GM19397 (cell line): Measurements from ENCODE around the gene HLX.

Source experiments
- ATAC-seq: cut with Tn5 transposase; IDR thresholded peaks from one replicate; pipeline ENCODE4 v1.9.1; 2021; ENCODE audit warnings: mild to moderate bottlenecking, moderate library complexity; ENCODE audit not compliant: unreplicated experiment

The HLX gene

DNA sequence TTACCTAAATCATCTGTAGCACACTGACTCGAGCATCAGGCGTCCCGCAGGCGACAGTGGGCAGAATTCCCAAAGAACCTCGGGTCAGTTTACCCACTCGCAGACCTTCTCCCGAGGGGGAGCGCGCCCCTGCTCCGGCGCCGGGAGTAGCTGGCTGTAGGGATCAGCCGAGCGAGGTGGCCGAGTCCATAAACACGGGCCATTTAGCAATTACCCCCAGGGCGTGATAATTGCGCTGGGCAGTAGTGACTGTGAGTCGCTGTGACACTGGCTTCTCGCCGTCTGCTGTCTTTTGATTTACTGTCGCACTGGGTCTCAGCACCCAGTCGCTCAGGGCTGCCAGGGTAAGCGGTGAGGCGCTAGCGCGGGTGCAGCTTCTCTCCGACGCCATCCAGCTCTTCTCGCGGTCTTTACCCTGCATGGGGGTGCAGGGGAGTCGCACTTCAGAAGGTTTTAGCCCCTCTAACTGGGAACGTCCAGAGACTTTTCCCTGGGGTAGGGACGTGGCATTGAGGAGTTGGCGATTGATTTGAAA, 16.2 kb downstream of the HLX start:
- ATAC-seq: no peak

DNA sequence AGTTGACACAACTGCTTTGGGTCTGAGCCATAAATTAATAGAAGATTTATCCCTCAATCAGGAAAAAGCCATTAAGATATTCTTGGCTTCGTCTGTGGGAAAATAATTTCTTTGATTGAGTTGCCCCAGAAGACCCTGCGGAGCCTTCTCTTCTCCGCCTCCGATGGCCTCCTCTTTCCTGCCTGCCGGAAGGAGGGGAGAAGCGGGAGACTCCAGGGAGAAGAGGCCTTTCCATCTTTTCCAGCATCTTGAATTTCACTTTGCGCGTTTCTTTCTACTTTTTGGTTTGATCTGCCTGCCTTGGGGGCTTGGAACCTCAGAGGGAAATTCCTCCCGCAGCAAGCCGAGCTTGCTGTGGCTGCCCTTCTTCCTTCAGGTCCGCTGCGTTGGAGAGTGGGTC, 16.8 kb downstream of the HLX start:
- ATAC-seq: no peak

DNA sequence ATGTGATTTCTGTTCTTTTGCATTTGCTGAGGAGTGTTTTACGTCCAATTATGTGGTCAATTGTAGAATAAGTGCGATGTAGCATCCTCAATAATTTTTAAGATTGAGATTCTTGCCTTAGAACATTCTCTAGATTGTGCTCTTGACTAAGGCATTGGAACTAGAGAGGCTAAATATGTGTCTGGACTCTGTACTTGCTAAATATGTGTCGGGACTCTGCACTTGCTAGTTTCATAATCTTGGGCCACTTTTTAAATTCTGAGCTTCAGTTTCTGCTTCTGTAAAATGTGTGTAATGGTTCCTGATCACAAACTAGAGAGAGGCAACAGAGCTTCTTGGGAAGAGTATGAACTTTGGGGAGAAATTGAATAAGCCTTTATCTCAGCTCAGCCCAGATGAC, 21.6 kb downstream of the HLX start:
- ATAC-seq: no peak

DNA sequence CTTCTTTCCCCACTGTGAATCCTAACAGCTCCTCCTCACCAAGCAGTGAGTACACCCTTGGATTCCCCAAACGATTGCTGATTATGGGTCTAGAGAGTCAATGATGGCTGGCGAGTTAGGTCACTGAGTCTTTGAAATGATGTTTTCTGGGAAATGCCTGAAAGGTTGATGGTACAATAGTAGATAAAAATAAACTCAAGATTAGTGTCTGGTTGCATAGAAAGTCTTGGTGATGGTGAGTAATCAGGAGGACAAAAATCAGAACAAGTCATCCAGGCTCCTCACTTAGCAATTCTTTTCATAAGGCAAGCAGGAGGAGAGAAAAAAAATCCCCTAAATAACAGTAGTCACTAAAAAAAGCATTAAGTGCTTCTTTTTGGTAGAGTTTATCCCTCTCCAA, 22.6 kb downstream of the HLX start:
- ATAC-seq: no peak

DNA sequence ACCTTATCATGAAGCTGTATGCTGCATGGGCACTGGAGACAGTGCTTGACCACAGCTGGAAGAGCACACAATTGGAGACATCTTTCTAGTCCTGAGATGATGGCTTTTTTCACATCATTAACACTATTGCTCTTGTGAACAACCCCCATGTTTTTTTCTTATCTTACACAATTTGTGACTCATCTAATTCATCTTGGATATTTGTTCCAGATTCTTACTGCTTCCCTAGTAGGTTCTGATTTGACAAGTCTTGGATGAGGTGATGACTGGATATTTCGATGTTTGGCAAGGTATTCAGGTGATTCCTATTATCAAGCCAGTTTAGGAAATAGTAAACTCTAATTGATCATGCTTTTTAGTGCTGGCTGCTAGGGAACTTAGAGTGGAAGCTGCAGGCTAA, 23.7 kb downstream of the HLX start:
- ATAC-seq: no peak

DNA sequence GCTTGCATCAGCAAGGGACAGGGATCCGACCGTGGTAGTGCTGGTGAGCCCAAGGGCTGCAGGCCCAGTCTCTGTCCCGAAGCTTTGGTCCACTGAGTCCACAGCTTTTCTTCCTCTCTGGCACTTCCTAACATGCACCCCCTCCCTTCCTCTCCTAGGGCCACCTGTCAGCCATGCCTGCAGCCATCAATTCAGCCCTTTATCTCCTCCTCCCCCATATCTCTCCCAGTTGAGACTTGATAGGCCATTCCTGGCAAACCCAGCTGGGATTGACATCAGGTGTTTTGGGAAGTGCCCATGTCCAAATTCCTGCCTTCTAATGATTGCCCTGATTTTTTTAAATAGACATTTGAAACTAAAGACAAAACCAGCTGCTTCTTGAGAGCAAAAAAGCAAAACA, 25.6 kb downstream of the HLX start:
- no peak for ATAC-seq

DNA sequence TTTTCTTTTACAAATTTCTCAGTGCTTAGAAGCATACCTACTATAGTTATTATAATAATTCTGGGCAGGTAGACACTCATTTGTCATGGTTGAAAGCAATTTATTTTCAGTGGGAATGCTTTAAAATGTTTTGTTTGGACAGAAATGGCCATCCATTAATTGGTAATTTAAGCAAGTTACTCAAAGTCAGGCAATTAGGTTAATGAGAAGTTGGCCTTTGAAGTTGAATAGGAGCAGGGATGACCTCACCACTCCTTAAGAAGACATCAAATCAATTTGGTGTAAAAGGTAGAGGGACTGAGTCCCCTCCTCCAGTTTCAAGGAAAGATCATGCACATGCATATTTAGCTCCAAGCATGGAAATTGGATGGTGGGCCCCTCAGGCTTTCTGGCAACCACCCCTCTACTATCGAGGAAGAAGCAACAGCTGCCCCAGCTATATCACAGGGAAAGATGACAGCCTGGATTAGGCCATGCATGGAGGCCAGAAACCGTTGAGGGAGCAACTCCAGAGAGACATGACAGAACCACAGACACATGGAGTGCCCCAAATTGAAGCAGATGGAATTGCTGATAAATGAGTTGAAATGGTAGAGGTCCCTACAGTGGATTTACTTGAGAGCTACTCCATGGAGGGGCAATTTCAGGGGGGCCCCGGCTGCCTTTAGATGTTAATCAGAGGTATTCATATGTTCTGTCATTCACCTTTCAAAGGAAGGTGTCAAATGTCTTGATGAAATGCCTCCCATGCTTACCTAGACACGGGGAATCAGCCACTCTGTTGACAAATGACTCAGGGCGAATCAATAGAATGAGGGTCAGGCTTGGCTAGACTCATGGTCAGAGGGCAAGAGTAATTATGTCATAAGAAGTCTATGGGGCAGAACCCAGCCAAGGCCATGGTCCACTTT, 26.7 kb downstream of the HLX start:
- ATAC-seq: no peak

DNA sequence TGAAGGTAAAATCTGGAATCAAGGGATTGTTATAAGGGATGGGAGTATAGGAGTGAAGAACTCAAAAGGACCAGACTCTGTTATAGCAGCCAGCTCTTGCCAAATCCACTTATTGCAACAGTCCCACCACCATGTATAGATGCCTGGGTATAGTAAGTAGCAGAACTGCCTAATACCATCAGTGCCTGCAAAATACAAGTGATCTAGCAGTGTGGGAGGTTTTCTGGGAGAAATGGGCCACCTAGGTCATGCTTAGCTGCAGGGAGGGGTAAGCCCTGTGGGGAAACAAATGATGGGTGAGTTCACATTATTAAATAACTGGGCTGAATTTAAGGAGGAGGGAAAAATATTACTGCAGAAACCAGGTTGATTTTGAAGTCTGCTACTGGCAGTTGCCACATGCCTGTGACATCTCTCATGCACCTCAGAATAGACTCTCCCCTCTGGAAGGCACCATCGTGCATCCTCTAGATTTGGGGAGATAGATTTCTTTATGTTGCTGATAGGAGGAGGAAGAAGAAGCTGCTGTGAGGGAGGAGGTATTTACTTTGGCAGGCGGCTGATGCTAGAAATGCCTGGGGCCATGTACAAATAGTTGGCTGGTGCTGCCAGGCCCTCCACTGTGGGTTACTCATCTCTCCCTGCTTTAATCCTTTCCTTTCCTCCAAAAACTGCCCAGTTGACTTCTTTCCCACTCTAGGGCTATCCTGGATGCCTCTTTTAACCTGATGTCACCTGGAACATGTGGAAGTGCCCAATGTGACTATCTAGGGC, 27.5 kb downstream of the HLX start:
- ATAC-seq: no peak

DNA sequence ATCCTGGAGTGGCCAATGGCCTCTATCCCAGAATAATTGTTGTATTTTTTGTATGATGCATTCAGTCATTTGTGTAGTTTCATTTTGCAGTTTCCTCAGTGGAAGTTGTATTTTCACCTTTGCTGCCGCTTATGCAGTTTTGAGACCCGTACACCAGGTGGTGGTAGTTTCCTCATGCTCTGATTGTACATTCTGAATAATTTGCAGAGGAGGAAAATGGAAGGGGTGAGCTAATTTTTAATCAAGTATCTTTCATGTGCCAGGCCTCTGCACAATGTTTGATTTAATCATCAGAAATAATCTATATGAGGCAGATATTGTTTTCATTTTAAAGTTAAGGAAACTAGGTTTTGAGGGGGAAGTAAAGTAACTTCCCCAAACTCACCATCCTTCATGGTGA, 29.5 kb downstream of the HLX start:
- ATAC-seq: no peak

DNA sequence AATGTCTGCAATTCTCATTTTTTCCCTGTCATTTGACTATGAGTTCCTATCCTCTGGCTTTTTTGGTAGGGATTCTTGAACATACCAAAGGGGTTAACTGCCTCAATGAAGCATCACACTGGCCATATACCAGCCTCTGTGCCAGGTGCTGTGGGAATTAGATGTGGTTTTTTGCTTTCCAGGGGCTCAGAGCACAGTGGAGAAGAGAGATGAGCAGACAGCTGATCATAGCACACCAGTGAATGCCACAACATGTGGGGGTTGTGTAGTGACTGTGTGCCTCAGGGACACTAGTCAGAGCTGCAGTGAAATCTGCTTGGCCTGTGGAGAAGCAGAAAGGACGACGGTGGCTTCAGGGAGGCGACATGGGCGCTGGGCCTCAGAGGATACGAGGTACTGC, 30.8 kb downstream of the HLX start:
- no peak for ATAC-seq

DNA sequence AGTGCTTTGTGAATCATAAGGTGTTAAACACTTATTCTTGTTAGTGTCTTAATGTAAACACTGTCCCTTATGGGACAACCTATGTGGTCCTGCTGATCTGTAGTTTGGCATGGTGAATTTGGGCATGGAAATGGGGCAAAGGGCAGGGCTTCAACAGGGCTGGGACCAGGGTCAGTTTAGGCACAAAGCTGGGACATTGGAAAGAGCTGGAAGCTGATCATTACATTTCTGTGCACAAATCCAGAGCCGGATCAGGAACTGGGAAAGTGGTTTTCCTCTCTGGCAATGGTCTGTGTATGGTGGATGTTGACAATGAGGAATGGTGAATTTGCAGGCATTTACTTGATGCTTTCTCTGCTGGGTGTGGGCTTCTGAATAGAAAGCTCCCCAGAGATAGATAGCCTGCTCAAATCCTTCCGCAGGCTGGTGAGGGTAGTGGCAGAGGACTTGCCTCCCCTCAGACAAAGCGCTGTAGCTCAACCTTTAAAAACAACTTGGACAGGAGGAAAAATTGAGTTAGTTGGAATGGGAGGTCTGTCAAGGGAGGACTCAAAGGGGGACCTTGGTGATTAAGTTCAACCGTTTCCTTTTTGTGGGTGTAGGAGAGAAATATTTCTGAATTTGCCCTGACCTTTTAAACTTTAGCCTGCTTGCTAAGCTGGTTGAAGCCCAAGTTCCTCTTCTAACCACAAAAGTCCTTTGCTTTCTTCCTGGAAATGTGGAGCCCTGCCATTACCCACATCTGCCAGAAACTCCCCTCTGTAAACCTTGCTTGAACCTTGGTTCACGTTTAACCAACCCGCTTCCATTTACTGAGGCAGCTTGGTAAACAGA, 35.3 kb downstream of the HLX start:
- no peak for ATAC-seq

DNA sequence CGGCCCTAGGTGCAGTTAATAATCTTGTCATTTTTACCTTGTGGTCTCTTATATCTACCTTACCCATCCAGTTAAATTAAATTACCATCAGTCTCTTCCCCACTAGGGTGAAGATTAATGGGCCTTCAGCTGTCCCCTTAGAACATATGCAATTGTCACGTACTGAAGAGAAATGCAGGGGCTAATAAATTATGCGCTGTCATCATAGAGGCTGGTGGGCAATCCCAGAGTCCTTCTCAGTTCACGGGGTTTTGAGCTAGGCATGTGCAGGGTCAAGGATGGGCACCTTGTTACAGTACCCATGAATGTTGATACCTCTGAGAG, 35.8 kb downstream of the HLX start:
- ATAC-seq: no peak

DNA sequence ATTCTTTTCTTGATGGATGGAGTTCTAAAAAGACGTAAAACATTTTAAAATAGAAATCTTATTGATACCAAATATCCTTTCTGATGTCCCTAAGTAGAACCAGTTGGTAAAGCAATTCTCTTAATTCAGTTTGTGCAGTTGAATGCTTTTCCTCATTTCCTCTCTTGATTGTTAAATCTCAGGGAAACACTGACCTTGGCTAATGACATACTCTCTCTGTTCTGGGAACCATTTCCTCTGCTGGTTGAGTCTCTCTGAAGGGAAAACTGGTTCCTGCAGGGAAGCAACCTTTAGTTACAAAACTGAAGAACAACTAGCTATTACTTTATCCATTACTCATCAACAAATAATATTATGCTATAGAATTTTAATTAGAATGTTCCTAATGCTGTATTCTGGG, 36.7 kb downstream of the HLX start:
- no peak for ATAC-seq

DNA sequence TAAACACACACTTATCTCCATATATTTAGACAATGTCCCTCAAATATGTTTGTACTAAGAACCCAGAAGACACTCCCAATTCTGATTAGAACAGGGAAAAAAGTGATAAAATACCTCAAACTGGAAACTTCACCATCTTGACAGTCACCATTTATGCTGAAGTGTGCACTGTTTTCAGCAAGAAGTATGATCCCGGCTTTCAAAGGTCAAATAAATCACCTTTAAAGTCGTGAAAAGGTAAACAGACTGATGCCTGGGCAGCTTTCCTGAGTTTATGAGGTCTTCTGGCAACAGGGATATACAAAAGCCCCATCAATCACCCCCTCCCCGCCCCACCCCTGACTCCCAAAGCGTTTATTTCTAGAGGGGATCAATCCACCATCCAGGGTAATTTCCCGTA, 37.9 kb downstream of the HLX start:
- ATAC-seq: no peak

DNA sequence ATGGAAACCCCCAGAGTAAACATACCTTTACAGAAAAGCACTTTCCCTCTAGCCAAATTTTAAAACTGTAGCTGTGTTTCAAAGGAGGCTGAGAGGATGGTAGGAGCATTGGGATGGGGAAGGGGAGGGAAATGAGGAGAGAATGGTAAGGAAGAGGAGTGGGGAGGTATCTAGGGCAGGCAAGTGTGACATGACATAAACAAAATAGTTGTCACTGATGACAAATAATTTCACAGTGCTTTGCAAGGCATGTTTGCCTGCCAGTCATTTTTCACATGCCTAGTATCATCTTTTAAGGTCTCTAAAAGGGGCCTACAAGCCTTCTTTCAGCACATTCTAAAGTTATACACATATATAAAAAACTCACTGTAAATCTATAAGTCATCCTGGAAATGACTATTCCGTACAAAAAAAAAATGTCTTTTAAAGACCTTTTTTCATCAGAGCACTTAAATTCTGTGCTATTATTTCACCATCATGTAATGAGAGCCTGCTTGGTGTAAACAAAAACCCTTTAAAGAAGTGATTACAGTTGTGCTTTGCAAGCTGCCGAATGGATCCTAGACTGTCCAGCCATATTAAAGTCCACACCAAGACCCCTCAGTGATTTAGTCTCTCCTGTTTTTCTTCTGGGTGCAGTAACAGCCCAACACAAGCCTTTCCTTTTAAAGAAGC, 38.4 kb downstream of the HLX start:
- ATAC-seq: no peak

DNA sequence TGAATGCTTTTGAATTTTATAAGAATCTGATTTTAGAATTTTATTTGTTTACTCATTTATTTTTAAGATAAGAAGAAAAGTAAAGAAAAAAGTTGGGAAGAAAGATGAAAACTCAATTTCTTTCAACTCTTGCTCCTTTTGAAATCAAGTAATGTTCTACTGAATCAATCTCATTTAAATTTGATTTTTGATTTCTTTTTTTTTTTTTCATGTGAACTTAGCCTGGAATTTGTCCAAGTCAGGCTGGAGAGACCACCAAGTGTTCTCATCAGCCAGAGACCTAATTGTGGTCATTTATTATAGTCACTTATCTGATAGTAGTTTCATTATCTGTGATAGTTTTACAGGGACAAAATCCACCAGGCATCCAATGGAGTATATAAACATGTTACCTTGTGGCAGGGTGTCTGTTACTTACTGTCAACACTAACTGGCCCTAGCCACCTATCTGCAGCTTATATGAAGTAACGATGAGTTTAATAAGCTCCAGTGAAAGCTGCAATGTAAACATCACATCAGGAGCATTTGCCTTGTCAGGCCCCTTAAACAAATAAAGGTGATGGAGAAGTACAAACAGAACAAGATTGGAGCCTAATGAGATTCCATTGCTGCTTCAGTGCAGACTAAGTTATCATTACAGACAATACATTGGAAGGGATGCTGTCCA, 39.2 kb downstream of the HLX start:
- no peak for ATAC-seq

DNA sequence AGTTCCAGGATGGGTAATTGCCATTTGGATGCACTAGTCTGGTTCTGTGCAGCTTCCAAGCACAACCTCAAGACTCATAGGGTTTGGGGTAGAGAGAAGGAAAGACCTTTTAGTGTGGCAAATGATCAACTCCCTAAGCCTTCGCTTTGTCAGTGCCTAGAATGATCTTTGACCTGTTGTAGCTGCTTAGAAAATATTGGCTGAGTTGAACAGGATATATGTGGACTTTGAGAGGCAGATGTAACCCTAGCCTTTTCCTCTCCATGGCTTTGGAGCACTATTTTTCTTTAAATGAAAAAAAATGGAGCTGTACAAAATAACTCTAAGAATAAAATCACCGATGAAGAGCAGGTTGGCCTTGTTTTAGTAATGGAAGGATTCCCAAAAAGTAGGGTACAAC, 41.7 kb downstream of the HLX start:
- ATAC-seq: no peak

DNA sequence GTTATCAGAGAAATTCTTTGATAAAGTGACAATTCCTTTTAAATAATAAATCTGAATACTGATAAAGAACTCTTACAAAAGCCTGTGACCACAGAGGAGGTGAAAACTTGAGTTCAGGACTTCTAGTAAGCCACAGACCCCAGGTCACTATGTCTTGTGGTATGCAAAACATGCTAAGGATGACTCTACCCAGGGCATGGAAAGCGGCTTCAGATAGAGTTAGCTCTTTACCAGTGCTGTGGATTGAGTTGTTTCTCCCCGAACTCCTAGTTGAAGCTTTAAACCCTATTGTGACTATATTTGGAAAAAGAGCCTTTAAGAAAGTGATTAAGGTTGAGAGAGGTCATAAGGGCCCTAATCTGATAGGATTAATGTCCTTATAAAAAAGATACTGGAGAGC, 42.3 kb downstream of the HLX start:
- no peak for ATAC-seq

DNA sequence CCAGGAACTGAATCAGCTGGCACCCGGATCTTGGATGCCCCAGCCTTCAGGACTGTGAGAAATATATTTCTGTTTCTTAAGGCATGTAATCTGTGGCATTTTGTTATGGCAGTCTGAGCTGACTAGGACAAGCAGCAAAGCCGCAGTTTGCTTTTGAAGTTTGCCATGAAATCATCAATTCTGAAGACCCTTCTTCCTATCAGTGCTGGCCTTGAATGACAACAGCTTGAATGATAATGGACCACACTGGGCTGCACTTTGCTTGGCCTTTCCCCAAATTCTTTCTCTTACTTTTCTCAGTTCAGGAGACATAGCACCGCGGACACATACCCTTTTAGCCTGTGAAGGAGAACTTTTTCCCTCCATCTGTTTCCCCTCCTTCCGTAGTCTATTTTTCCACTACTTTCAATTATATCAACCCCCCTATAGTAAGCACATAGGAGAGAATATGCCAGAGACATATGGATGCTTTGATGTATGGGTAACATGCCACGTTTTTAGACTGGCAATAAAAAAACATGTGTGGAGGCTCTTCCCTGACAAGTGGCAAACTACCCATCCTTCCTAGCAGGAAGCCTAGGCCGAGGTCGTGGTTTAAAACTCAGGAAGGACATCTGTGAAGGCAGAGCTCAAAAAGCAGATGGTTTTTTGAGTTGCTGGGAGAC, 42.9 kb downstream of the HLX start:
- no peak for ATAC-seq

DNA sequence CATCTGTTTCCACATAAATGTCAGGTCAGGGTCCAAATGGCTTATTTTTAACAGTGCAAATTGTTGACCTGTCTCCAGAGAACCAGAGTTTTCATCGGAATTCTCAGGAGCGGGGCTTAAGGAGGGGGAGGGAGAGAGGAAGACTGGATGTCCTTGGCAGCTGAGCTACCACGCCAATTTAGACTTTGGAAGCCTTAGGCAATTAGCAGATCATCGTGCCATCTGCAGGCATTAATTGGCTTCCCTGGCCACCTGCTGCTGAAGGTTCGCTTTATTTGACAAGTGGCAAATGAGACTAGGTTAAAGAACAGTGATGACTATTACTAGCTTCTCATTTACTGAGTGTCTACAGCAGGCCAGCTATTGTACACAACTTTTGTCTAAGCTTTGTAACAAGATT, 43.7 kb downstream of the HLX start:
- no peak for ATAC-seq
